HK-2 (cell line): ENCODE measurements around the gene GFRA4.
"Not testable (repeated sequence)": the region's sequence is repeated elsewhere in the genome, so short reads cannot be mapped to it uniquely, and the experiment has no call there.

Source experiments
- DNase-seq: peaks from one replicate; pipeline ENCODE4 v3.0.0-alpha.2; 2018; ENCODE audit not compliant: unreplicated experiment

GFRA4 gene

GRCh38 chr20:3615171-3615840 is 47.9 kb downstream of the GFRA4 start:
- DNase-seq = not testable (repeated sequence)

GRCh38 chr20:3614466-3614865 is 48.7 kb downstream of the GFRA4 start:
- no peak for DNase-seq

- no peak for DNase-seq
Measured at GRCh38 chr20:3613821-3614440, 49.3 kb downstream of the GFRA4 start.

- no peak for DNase-seq
Measured at GRCh38 chr20:3612795-3613572, 50.2 kb downstream of the GFRA4 start.

- no peak for DNase-seq
Measured at GRCh38 chr20:3611901-3612300, 51.3 kb downstream of the GFRA4 start.
